ENCODE data around the gene LAMA3. TPM values are rescaled to one million over a fixed set of nuclear protein-coding genes. Genes with fewer than 3 reads are reported as not detected.

LAMA3 gene
- total RNA-seq, 1 donor: 5.2 TPM

GRCh38 chr18:23812546-23813440 lies 123.5 kb downstream of the LAMA3 start:
- no peak overlapping the region for H3K4me3 ChIP-seq (ENCODE audit: low read depth, low read length)
- TF ChIP-seq CTCF (IDR thresholded peaks at IDR 0.05; ENCODE audit: insufficient read depth, low read depth, low read length): peak; percentile 55
- DNase-seq (ENCODE audit: low read depth): peak; percentile 48

GRCh38 chr18:23814991-23815614 lies 125.8 kb downstream of the LAMA3 start:
- DNase-seq (ENCODE audit: low read depth): no peak
- H3K4me3 ChIP-seq (ENCODE audit: low read depth, low read length): no peak overlapping the region
- no peak for TF ChIP-seq CTCF (IDR thresholded peaks at IDR 0.05; ENCODE audit: insufficient read depth, low read depth, low read length)

GRCh38 chr18:23816021-23816420 lies 126.8 kb downstream of the LAMA3 start:
- TF ChIP-seq CTCF (IDR thresholded peaks at IDR 0.05; ENCODE audit: insufficient read depth, low read depth, low read length): no peak
- H3K4me3 ChIP-seq (ENCODE audit: low read depth, low read length): no peak overlapping the region
- no peak for DNase-seq (ENCODE audit: low read depth)

GRCh38 chr18:23816740-23817139 lies 127.5 kb downstream of the LAMA3 start:
- TF ChIP-seq CTCF (IDR thresholded peaks at IDR 0.05; ENCODE audit: insufficient read depth, low read depth, low read length): no peak
- no peak overlapping the region for H3K4me3 ChIP-seq (ENCODE audit: low read depth, low read length)
- DNase-seq (ENCODE audit: low read depth): no peak

GRCh38 chr18:23819001-23819400 lies 129.7 kb downstream of the LAMA3 start:
- no peak overlapping the region for H3K4me3 ChIP-seq (ENCODE audit: low read depth, low read length)
- no peak for DNase-seq (ENCODE audit: low read depth)
- TF ChIP-seq CTCF (IDR thresholded peaks at IDR 0.05; ENCODE audit: insufficient read depth, low read depth, low read length): no peak

GRCh38 chr18:23822590-23823385 lies 133.5 kb downstream of the LAMA3 start:
- no peak for TF ChIP-seq CTCF (IDR thresholded peaks at IDR 0.05; ENCODE audit: insufficient read depth, low read depth, low read length)
- H3K4me3 ChIP-seq (ENCODE audit: low read depth, low read length): no peak overlapping the region
- DNase-seq (ENCODE audit: low read depth): no peak
